ENCODE results near the gene GRID1. TPM values are rescaled to one million over a fixed set of nuclear protein-coding genes. Genes with fewer than 3 reads are reported as not detected.
"Not testable (repeated sequence)": the region's sequence is repeated elsewhere in the genome, so short reads cannot be mapped to it uniquely, and the experiment has no call there.

GRID1 gene
- total RNA-seq, 2 experiments from 2014 or later, result not detected

GRCh38 chr10:86113501-86113900 is 253.1 kb downstream of the GRID1 start:
- no peak for ATAC-seq (ENCODE audit: low read depth)
- Mint-ChIP-seq H3K9me3 (no peaks in the 10 kb centered on the region), H3K4me3 (no peak overlapping the region), H3K27me3 (no peaks in the 10 kb centered on the region), H3K4me1 (no peaks in the 10 kb centered on the region), H3K36me3 (no peaks in the 10 kb centered on the region), H3K27ac (no peak overlapping the region)
- POLR2A ChIA-PET, result no interaction called here
- no peak for DNase-seq

DNA sequence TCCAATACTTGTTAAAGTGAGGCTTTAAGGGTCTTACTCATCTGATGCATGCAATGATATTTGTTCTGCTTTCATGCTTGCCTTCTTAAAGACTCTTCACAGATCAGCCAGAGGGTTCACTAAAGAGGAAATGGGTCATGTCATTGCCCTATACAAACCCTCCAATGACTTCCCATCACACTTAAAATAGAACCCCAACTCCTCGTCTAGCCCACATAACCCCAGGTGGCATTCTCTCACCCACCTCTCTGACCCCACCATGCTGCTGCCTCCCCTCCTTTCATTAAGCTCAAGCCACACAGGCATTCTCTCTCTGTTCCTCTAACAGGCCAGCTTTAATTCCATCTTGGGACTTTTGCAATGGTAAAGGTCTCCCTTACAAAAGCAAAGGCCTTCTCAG is 253.6 kb downstream of the GRID1 start:
- Mint-ChIP-seq H3K4me1 (no peaks in the 10 kb centered on the region), H3K4me3 (no peak overlapping the region), H3K36me3 (no peaks in the 10 kb centered on the region), H3K27me3 (no peaks in the 10 kb centered on the region), H3K9me3 (no peaks in the 10 kb centered on the region), H3K27ac (no peak overlapping the region)
- DNase-seq (no peak), ATAC-seq (ENCODE audit: low read depth) (no peak)
- POLR2A ChIA-PET, result no interaction called here

GRCh38 chr10:86111902-86112545 is 254.6 kb downstream of the GRID1 start:
- ATAC-seq (ENCODE audit: low read depth) (no peak), DNase-seq (no peak)
- H3K4me1 Mint-ChIP-seq, result no peaks in the 10 kb centered on the region
- H3K27me3 Mint-ChIP-seq, result no peaks in the 10 kb centered on the region
- no peaks in the 10 kb centered on the region for H3K9me3 Mint-ChIP-seq
- POLR2A ChIA-PET, result no interaction called here
- no peaks in the 10 kb centered on the region for H3K36me3 Mint-ChIP-seq
- no peak overlapping the region for H3K27ac Mint-ChIP-seq
- no peak overlapping the region for H3K4me3 Mint-ChIP-seq

GRCh38 chr10:86110156-86110786 is 256.3 kb downstream of the GRID1 start:
- no peaks in the 10 kb centered on the region for H3K27me3 Mint-ChIP-seq
- H3K27ac Mint-ChIP-seq, result no peak overlapping the region
- H3K4me1 Mint-ChIP-seq, result no peaks in the 10 kb centered on the region
- no peaks in the 10 kb centered on the region for H3K36me3 Mint-ChIP-seq
- POLR2A ChIA-PET, result no interaction called here
- ATAC-seq (ENCODE audit: low read depth) (no peak), DNase-seq (no peak)
- H3K4me3 Mint-ChIP-seq, result no peak overlapping the region
- no peaks in the 10 kb centered on the region for H3K9me3 Mint-ChIP-seq

DNA sequence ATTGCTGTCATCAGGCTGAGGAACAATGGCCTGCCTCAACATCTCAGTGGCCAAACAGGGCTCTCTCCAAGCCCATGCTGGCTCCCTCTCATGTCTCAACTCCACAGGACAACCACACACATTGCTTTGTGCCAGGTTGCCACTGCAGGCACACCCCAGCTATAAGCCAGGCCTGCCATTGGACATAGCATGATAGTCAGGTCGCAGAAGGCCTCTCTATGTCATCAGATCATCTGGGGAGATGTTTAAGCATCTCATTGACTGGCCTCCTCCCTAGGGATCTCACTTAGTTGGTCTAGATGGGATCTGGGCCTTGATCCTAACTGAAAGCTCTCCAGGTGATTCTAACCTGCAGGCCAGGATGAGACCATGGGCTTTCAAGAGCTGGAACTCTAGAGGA is 257.2 kb downstream of the GRID1 start:
- H3K27ac Mint-ChIP-seq, result no peak overlapping the region
- POLR2A ChIA-PET, result no interaction called here
- no peaks in the 10 kb centered on the region for H3K27me3 Mint-ChIP-seq
- no peaks in the 10 kb centered on the region for H3K4me1 Mint-ChIP-seq
- no peak overlapping the region for H3K4me3 Mint-ChIP-seq
- DNase-seq (no peak), ATAC-seq (ENCODE audit: low read depth) (no peak)
- no peaks in the 10 kb centered on the region for H3K36me3 Mint-ChIP-seq
- no peaks in the 10 kb centered on the region for H3K9me3 Mint-ChIP-seq

GRCh38 chr10:86108696-86109095 is 257.9 kb downstream of the GRID1 start:
- H3K27me3 Mint-ChIP-seq, result no peaks in the 10 kb centered on the region
- H3K27ac Mint-ChIP-seq, result no peak overlapping the region
- no peak overlapping the region for H3K4me3 Mint-ChIP-seq
- no peaks in the 10 kb centered on the region for H3K36me3 Mint-ChIP-seq
- ATAC-seq (ENCODE audit: low read depth), result no peak
- H3K9me3 Mint-ChIP-seq, result no peaks in the 10 kb centered on the region
- POLR2A ChIA-PET, result no interaction called here
- no peaks in the 10 kb centered on the region for H3K4me1 Mint-ChIP-seq
- DNase-seq, result no peak

GRCh38 chr10:86107611-86108310 is 258.8 kb downstream of the GRID1 start:
- not testable (repeated sequence) for H3K27ac Mint-ChIP-seq

DNA sequence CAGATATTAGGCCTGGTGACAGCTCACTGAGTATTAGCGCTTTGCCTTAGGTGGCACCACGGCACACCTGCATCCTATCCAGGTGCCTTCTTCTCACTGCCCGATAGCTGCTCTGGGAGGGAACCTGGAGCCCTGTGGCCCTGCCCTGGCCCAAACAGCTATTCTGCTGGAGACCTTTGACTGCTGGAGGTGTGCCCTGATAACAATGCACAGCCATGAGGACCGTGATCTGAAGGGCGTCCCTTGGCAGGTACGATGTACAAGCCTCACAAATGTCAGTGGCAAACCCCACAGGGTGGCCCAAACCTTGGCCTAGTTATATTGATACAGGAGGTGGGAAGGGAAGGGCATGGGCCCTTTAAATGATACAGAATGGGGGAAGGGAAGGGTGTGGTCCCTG is 259.5 kb downstream of the GRID1 start:
- DNase-seq (no peak), ATAC-seq (ENCODE audit: low read depth) (no peak)
- Mint-ChIP-seq H3K4me1 (no peaks in the 10 kb centered on the region), H3K36me3 (no peaks in the 10 kb centered on the region), H3K9me3 (no peaks in the 10 kb centered on the region), H3K27ac (no peak overlapping the region), H3K4me3 (no peak overlapping the region), H3K27me3 (no peaks in the 10 kb centered on the region)
- POLR2A ChIA-PET, result no interaction called here

More at GRCh38 chr10:86107611-86108310, 258.8 kb downstream of the GRID1 start:
- H3K27me3 Mint-ChIP-seq; H3K36me3 Mint-ChIP-seq; POLR2A ChIA-PET; ATAC-seq (ENCODE audit: low read depth); H3K4me1 Mint-ChIP-seq; H3K9me3 Mint-ChIP-seq; DNase-seq; H3K4me3 Mint-ChIP-seq: not testable (repeated sequence)

DNA sequence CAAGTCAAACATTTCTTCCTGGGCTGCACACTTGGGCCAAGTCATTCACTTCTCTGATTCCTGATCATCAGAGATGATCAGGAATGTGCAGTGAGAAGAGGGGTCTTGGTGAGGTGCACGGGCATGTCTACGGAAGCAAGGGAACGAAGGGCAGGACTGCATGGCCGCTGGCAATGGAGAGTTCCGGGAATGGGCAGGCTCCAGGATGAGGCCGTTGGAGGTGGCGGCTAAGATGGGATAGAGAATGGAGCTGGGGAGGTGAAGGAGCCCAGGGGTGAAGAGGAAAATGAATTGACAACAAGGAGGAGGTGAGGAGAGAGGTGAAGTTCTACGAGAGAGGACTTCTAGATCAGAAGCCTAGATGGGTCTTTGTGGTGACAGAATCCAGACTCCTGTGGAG is 260.0 kb downstream of the GRID1 start:
- H3K36me3 Mint-ChIP-seq, result no peaks in the 10 kb centered on the region
- no peak overlapping the region for H3K27ac Mint-ChIP-seq
- no peak for DNase-seq
- H3K27me3 Mint-ChIP-seq, result no peaks in the 10 kb centered on the region
- H3K4me3 Mint-ChIP-seq, result no peak overlapping the region
- POLR2A ChIA-PET, result no interaction called here
- no peak for ATAC-seq (ENCODE audit: low read depth)
- no peaks in the 10 kb centered on the region for H3K4me1 Mint-ChIP-seq
- no peaks in the 10 kb centered on the region for H3K9me3 Mint-ChIP-seq

DNA sequence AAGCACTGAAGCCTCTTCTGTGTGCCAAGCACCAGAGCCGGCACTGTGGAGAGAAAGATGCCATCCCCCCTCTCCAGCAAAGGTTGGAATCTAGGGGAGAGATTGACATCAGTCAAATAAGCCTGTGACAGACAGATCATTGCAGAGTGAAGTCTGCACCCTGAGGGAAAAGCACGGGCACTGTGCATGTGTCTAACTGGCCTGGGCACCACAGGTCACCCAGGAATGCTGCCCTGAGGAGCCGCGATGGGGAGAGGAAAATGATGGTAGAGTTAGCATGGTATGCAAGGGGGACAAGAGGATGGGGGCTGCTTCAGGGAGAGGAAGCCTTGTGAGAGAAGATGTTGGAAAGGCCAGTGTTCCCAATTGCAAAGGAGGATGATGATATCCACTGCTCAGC is 261.0 kb downstream of the GRID1 start:
- no peaks in the 10 kb centered on the region for H3K27me3 Mint-ChIP-seq
- H3K36me3 Mint-ChIP-seq, result no peaks in the 10 kb centered on the region
- no peaks in the 10 kb centered on the region for H3K9me3 Mint-ChIP-seq
- H3K4me3 Mint-ChIP-seq, result no peak overlapping the region
- POLR2A ChIA-PET, result no interaction called here
- ATAC-seq (ENCODE audit: low read depth) (no peak), DNase-seq (no peak)
- no peaks in the 10 kb centered on the region for H3K4me1 Mint-ChIP-seq
- no peak overlapping the region for H3K27ac Mint-ChIP-seq

- Mint-ChIP-seq H3K9me3 (no peaks in the 10 kb centered on the region), H3K4me1 (no peaks in the 10 kb centered on the region), H3K36me3 (no peaks in the 10 kb centered on the region), H3K27ac (no peak overlapping the region), H3K4me3 (no peak overlapping the region), H3K27me3 (no peaks in the 10 kb centered on the region)
- ATAC-seq (ENCODE audit: low read depth) (no peak), DNase-seq (no peak)
- POLR2A ChIA-PET, result no interaction called here
These were observed 261.4 kb downstream of the GRID1 start for GRCh38 chr10:86105181-86105580.

GRCh38 chr10:86104611-86105145 is 261.9 kb downstream of the GRID1 start:
- Mint-ChIP-seq H3K27me3 (no peaks in the 10 kb centered on the region), H3K36me3 (no peaks in the 10 kb centered on the region), H3K4me3 (no peak overlapping the region), H3K27ac (no peak overlapping the region), H3K9me3 (no peaks in the 10 kb centered on the region), H3K4me1 (no peaks in the 10 kb centered on the region)
- POLR2A ChIA-PET, result no interaction called here
- DNase-seq (no peak), ATAC-seq (ENCODE audit: low read depth) (no peak)

- DNase-seq, result no peak
- H3K9me3 Mint-ChIP-seq, result no peaks in the 10 kb centered on the region
- H3K27me3 Mint-ChIP-seq, result no peaks in the 10 kb centered on the region
These were observed 262.4 kb downstream of the GRID1 start for GRCh38 chr10:86104156-86104555.

More at GRCh38 chr10:86104156-86104555, 262.4 kb downstream of the GRID1 start:
- no peak overlapping the region for H3K27ac Mint-ChIP-seq
- H3K4me3 Mint-ChIP-seq, result no peak overlapping the region
- no peak for ATAC-seq (ENCODE audit: low read depth)
- POLR2A ChIA-PET, result no interaction called here
- H3K4me1 Mint-ChIP-seq, result no peaks in the 10 kb centered on the region
- H3K36me3 Mint-ChIP-seq, result no peaks in the 10 kb centered on the region

Data from activated naive CD8-positive, alpha-beta T cell treated with anti-CD3 and anti-CD28 coated beads, Interleukin-2, amount 10 ng/mL, durations not matched to agents 7 days and 5 days (primary cell).